HG02852 (cell line): ENCODE measurements around the gene C2orf78.
A peak's percentile ranks its signal among the peaks of the same experiment; 100 is the strongest.
"Not testable (repeated sequence)": the region's sequence is repeated elsewhere in the genome, so short reads cannot be mapped to it uniquely, and the experiment has no call there.

Source experiments
- ATAC-seq: cut with Tn5 transposase; IDR thresholded peaks from one replicate; pipeline ENCODE4 v1.9.1; 2021; ENCODE audit warnings: mild to moderate bottlenecking, moderate library complexity; ENCODE audit not compliant: unreplicated experiment

C2orf78 gene, protein sequence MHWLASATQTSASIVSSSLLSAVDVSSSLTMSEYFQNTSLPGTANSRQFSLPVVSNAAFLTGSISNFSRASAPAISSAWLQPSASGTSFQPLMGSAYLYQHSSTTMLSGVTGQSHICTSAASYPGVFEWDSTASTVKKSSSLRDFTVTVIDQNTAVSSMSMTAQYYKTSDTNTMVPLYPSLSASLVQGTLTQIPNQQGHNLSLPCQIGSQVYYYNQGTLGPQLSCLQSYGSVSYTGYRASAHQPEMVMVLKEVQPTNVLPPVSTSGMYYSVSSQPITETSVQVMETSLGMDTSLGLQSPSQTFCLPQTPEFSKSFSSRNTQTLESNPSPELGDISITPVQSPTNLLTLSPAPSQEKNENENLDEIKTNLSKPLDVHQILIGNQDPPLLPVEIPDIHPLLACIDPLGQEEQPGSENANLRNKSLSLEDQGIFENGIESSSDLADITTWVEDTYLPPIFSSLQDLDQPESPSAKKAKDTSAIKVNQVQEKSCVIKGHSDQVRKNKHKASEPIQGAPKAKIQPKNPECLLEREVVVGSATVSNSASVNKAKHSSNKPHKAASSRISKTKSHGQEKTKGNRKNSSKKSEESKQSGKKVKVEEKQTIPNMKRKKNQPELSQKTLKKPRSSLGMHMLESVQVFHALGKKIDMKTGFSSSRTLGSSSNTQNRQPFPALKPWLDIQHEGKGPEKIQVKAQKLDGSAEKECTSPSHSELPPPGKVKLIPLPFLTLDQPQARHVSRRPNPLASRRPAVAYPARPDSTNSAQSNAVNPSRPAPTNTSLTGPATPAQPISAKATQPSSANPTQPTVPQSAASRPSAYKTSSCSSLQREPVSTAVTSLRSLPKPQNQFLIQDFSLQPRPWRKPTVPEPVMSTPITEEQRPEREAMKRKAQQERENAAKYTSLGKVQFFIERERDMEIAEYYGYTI

GRCh38 chr2:73783883-73784282, at the start of gene C2orf78:
Gene C2orf78 (plus strand): TSS chr2:73784183. CDS start chr2:73784310, 127 bp downstream.
- ATAC-seq: not testable (repeated sequence)

DNA sequence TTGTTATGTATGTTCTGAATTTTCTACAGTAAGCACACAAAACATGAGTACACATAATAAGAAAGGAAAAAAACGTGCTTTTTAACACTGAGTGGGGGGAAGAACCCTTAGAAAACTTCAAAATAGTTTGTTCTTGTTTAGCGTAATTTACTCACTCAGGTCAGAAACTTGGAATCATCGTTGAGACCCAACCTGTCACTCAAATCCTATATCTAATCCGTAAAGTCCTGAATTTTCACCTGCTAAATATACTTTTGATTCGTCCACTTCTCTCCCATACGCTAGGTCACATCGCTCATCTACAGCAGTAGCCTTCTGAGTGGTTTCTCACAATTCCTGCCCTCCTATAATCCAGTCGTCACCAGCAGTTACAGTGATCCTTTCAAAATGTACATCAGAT, 47.6 kb upstream of the C2orf78 start:
- no peak for ATAC-seq

DNA sequence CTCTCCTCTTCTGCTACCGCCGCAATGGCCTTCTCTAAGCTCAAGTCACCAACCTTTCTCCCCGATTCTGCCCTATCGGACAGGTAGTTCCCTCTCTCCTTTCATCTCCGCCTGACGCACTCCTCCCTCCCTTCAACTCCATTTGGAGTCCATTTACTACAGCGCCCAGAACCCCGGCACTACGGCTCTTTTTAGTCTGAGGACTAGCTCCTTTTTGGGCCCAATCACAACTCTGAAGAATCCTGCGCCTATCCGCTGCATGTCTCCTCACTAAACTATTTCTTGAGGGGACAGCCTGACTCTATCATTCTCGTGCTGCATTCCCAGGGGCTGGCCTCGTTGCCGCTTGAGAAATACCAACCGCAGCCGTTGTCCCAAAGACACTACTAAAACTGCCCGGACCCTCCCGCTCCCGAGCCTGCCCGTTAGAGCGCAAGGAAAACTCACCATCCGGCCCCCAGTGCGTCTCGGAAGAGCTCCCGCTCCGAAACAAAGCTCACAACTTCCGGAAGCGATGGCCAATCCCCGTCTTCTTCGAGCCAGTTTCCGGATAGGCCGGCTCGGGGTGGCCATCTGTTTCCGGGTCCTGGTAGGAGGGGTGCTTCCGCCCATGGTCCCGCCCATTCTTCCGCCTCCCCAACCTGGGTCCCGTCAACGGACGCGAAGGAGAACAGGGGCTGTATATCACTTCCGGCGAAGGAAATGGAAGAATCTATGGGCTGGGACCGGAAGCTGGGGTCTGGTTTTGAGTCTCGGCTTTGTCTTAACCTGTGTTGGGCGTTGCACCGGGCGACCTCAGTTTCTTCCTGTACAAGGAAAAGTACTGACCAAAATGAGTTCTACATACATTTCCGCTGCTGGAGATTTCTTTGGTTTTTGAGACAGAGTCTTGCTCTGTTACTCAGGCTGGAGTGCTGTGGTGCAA, 46.9 kb upstream of the C2orf78 start, which contains the start of gene TPRKB:
TSS of gene TPRKB (minus strand) at position 491 of the 925 bp plus-strand sequence. CDS start 2,776 bp downstream, outside the sequence.
- peak; percentile 99 for ATAC-seq

- no peak for ATAC-seq
Measured at GRCh38 chr2:73739101-73739500, 44.9 kb upstream of the C2orf78 start.

- ATAC-seq: no peak
Measured at GRCh38 chr2:73740767-73741166, 43.2 kb upstream of the C2orf78 start.

GRCh38 chr2:73746015-73746876, 37.7 kb upstream of the C2orf78 start:
- ATAC-seq: no peak

DNA sequence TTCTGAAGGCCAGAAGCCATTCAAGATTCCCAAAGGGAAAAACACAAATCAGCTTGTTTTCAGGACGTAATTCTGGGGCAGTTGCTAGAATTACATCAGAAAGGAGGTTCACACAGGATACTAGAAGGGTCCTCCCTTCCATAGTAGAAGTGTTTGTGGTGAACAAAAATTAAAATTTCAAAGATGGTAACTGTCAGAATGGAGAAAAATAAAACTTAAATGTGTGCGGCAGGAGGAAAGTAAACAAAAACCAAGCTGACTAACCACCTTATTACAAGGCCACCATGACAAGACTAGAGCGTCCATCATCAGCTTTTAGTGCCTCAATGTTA, 37.1 kb upstream of the C2orf78 start:
- ATAC-seq: no peak

- ATAC-seq: no peak
Measured at GRCh38 chr2:73749314-73749713, 34.7 kb upstream of the C2orf78 start.

GRCh38 chr2:73754332-73754731, 29.7 kb upstream of the C2orf78 start:
- ATAC-seq: not testable (repeated sequence)

GRCh38 chr2:73759285-73759764, 24.7 kb upstream of the C2orf78 start:
- no peak for ATAC-seq

DNA sequence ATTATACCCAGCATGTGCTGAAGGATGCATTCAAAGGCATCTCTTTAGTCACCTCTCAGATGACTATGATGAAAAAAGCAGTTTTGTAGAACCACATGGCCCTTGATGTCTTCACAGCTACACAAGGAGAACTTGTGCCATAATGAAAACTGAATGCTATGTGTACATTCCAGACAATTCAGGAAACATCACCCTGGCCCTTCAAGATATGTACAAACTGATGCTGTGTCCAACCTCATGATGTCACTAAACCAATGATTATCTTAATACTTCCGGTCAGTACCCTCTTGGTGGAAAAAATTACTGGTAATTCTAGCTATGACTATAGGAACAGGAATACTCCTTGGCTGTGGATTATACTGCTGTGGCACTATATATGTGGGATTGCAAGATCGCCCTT, 24.1 kb upstream of the C2orf78 start:
- ATAC-seq: no peak

DNA sequence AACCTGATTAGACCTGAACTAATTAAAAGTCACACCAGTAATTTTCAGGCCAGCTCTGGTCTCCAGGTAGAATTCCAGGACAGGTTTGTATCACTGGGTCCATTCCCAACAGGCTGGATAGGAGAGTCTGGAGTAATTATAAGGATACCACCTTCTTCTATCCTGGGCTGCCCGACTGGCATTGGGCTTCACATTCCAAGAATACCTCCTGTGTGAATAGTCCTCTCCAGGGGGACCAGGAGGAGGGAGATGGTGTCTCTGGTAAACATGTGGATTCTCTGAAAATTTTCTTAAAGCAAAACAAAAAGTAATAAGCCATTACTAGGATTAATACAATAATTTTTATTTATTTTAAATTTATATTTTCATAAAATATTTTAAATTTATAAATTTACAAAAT, 21.4 kb upstream of the C2orf78 start:
- no peak for ATAC-seq

- no peak for ATAC-seq
Measured at GRCh38 chr2:73764945-73765344, 19.0 kb upstream of the C2orf78 start.

- no peak for ATAC-seq
Measured at GRCh38 chr2:73766349-73766748, 17.6 kb upstream of the C2orf78 start.

- no peak for ATAC-seq
Measured at GRCh38 chr2:73766994-73767393, 17.0 kb upstream of the C2orf78 start.

DNA sequence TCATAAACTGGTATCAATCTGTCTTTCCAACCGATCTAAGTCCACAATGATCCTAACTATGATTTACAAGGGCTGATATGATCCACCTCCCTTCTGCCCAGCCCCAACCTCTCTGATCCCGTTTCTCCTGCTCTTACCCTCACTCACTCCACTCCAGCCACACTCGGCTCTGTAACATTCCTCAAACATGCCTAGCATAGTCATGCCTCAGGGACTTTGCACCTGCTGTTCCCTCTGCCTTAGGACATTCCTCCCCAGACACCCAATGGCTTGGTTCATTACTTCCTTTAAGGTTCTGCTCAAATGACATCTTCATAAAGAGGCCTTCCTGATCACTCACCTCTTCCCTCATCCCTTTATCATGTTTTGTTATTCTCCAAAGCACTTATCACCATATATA, 13.3 kb upstream of the C2orf78 start:
- ATAC-seq: no peak

DNA sequence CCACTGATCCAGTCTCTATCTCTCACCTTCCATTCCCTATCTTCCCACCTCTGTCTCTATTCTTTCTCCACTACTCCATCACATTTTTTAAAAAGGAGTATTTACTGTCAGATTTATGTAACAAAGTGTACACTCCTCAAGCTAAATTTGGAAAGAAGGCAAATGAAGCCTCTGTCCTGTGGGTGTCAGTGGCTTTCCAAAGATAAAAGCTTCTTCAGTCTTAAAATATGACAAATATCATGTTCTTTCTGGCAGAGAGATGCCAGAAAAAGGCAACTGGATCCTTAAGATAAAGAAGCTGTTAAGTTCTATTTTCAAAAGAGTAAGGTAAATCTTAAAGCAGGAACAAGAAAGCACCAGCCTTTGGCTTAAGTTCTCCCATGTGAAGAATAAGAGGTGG, 11.2 kb upstream of the C2orf78 start:
- ATAC-seq: no peak

DNA sequence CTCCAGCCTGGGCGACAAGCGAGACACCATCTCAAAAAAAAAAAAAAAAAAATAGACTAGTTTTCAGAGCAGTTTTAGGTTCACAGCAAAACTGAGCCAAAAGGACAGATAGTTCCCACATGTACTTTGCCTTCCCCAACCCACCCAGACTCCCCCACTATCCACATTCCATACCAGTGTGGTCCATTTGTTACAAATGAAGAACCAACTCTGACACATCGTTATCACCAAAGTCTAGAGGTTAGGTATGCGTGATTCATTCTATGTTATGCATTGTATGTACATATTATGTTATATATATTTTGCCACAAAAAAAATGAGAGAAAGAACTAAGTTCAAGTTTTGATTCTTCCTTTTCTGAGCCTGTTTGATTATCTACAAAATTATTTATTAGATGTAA, 7.6 kb upstream of the C2orf78 start:
- no peak for ATAC-seq

DNA sequence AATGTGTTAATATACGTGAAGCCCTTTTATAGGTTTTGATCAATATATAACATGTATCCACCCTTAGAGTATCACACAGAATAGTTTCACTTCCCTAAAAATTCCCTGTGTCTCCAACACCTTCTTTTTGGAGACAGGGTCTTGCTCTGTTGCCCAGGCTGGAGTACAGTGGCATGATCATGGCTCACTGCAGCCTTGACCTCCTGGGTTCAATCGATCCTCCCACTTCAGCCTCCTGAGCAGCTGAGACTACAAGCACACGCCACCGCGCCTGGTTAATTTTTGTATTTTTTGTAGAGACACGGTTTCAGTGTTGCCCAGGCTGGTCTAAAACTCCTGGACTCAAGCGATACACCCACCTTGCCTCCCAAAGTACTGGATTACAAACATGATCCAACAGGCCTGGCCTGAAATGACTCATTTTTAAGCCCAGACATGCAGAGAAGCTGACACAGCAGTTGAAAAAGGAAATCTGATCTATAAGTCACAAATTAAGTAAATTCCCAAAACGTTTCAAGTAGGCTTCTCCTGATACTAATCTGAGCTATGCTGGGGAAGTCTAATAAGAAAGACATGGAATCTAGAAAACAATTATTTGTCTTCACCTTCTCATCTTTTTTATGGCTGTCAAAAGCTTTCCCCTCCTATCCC, 7.0 kb upstream of the C2orf78 start:
- no peak for ATAC-seq
